NCI-H510A (cell line): ENCODE results near the gene DMAC1.

Source experiments
- DNase-seq: peaks from one replicate; lab custom pipeline; 2025; lab: John Stamatoyannopoulos, UW

The DMAC1 gene

GRCh38 chr9:7799234-7799943 lies at the start of gene DMAC1:
TSS of gene DMAC1 (minus strand) at chr9:7799778. CDS start at chr9:7799734, 44 bp downstream.
- DNase-seq = peak; percentile 44

- DNase-seq = no peak
These were observed 49.8 kb upstream of the DMAC1 start for GRCh38 chr9:7849362-7849761.

GRCh38 chr9:7848498-7848897 lies 48.9 kb upstream of the DMAC1 start:
- DNase-seq = no peak

GRCh38 chr9:7844242-7844641 lies 44.7 kb upstream of the DMAC1 start:
- DNase-seq = no peak

- DNase-seq = no peak
These were observed 42.3 kb upstream of the DMAC1 start for GRCh38 chr9:7841831-7842230.

- no peak for DNase-seq
These were observed 35.0 kb upstream of the DMAC1 start for GRCh38 chr9:7834531-7834930.

- no peak for DNase-seq
These were observed 28.8 kb upstream of the DMAC1 start for GRCh38 chr9:7828334-7828733.

GRCh38 chr9:7827792-7828191 lies 28.2 kb upstream of the DMAC1 start:
- DNase-seq = no peak

GRCh38 chr9:7827056-7827455 lies 27.5 kb upstream of the DMAC1 start:
- no peak for DNase-seq

- no peak for DNase-seq
These were observed 24.1 kb upstream of the DMAC1 start for GRCh38 chr9:7823651-7824050.

GRCh38 chr9:7819984-7820383 lies 20.4 kb upstream of the DMAC1 start:
- DNase-seq = no peak

- DNase-seq = no peak
These were observed 16.4 kb upstream of the DMAC1 start for GRCh38 chr9:7816021-7816420.

- no peak for DNase-seq
These were observed 13.5 kb upstream of the DMAC1 start for GRCh38 chr9:7813030-7813429.

- DNase-seq = no peak
These were observed 12.1 kb upstream of the DMAC1 start for GRCh38 chr9:7811677-7812076.

- DNase-seq = no peak
These were observed 3.1 kb upstream of the DMAC1 start for GRCh38 chr9:7802666-7803065.

GRCh38 chr9:7799944-7800285 lies 337 bp upstream of the DMAC1 start:
- no peak for DNase-seq

GRCh38 chr9:7794196-7794595 lies 5.4 kb downstream of the DMAC1 start:
- no peak for DNase-seq

GRCh38 chr9:7791394-7791793 lies 8.2 kb downstream of the DMAC1 start:
- peak; percentile 45 for DNase-seq

- no peak for DNase-seq
These were observed 8.8 kb downstream of the DMAC1 start for GRCh38 chr9:7790819-7791182.

GRCh38 chr9:7790022-7790818 lies 9.4 kb downstream of the DMAC1 start:
- DNase-seq = no peak

- DNase-seq = no peak
These were observed 10.8 kb downstream of the DMAC1 start for GRCh38 chr9:7788772-7789171.

GRCh38 chr9:7785813-7786212 lies 13.8 kb downstream of the DMAC1 start:
- DNase-seq = no peak

- no peak for DNase-seq
These were observed 15.1 kb downstream of the DMAC1 start for GRCh38 chr9:7784472-7784871.

GRCh38 chr9:7783635-7784063 lies 15.9 kb downstream of the DMAC1 start:
- no peak for DNase-seq
